ENCODE measurements around the gene VPS37B. TPM values are rescaled to one million over a fixed set of nuclear protein-coding genes. Genes with fewer than 3 reads are reported as not detected.

The VPS37B gene
- total RNA-seq, 1 experiment from 2014 or later: 24.0 TPM

DNA sequence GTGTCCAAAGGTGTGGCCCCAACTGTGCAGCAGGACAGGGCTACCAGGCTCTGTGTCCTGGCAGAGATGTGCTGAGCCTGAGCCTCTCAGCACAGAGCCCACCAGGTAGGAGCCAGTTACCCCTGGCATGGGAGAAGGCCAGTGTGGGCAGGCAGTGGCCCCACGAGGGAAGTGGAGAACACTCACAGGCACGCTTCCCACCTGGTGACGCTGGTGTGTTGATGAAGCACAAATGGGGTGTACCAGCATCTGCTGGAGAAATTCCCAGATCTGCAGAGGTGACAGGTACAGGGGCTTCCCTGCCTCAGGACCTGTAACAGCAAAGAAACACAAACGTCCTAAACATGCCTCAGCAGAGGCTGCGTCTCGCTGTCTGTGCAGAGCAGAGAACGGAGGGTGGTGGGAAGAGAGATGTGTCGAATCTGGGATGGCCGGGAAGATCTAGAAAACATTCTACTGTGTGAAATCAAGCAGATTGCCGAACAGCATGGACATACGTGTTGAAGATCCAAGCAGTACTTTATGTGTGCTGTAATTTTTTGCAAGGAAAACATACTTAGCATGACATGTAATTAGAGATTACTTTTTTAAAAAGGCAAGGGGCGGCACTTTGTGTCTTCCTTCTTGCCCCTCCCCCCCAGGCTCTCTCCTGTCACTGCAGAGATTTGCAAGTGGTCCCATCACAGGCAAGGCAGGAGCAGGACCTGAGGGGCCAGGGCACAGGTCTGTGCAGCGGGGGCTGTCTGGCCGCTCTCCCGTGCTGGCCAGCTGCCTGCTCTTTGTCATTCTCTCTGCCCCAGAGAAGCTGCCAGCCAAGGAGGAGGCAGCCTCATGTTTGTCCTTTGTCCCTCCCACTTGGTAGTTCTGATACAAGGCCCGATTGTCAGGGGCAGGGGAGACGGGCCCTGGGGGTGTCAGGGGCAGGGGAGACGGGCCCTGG is 43.3 kb downstream of the VPS37B start:
- TF ChIP-seq, protein P1, sequence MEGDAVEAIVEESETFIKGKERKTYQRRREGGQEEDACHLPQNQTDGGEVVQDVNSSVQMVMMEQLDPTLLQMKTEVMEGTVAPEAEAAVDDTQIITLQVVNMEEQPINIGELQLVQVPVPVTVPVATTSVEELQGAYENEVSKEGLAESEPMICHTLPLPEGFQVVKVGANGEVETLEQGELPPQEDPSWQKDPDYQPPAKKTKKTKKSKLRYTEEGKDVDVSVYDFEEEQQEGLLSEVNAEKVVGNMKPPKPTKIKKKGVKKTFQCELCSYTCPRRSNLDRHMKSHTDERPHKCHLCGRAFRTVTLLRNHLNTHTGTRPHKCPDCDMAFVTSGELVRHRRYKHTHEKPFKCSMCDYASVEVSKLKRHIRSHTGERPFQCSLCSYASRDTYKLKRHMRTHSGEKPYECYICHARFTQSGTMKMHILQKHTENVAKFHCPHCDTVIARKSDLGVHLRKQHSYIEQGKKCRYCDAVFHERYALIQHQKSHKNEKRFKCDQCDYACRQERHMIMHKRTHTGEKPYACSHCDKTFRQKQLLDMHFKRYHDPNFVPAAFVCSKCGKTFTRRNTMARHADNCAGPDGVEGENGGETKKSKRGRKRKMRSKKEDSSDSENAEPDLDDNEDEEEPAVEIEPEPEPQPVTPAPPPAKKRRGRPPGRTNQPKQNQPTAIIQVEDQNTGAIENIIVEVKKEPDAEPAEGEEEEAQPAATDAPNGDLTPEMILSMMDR (IDR thresholded peaks at IDR 0.05; ENCODE audit: insufficient read depth in 1 of 2, low read depth in 1 of 2, low read length in 1 of 2, severe bottlenecking in 1 of 2, unreplicated experiment in 1 of 2): no peak
- no peaks in the 10 kb centered on the region for H3K27me3 Mint-ChIP-seq (ENCODE audit: insufficient read depth, unreplicated experiment)
- H3K36me3 Mint-ChIP-seq (ENCODE audit: insufficient read depth, unreplicated experiment): peaks cover 14% of the 10 kb centered on the region
- Histone ChIP-seq H3K9me3 (no peaks in the 10 kb centered on the region), H3K27me3 (replicated peaks; ENCODE audit: control insufficient read depth, insufficient read depth, low read length) (no peaks in the 10 kb centered on the region), H3K4me3 (ENCODE audit: low read depth, low read length) (no peak overlapping the region), H3K4me1 (peaks cover 4% of the 10 kb centered on the region; the same call in 1 of the 2 replicates), H3K36me3 (ENCODE audit: control insufficient read depth, insufficient read depth, low read length) (no peaks in the 10 kb centered on the region)
- H3K27ac Mint-ChIP-seq (ENCODE audit: unreplicated experiment): no peak overlapping the region
- ChIA-PET POLR2A (no interaction called here), CTCF (no interaction called here)
- no peak overlapping the region for H3K4me3 Mint-ChIP-seq (ENCODE audit: unreplicated experiment)
- no peaks in the 10 kb centered on the region for H3K9me3 Mint-ChIP-seq (ENCODE audit: unreplicated experiment)
- intact Hi-C loops (cut with micrococcal nuclease; ENCODE audit: unreplicated experiment): no loop called here
- no peaks in the 10 kb centered on the region for H3K4me1 Mint-ChIP-seq (ENCODE audit: low read depth, unreplicated experiment)
- no peak for DNase-seq
- BruUV-seq (replicated peaks): no TSS peak

DNA sequence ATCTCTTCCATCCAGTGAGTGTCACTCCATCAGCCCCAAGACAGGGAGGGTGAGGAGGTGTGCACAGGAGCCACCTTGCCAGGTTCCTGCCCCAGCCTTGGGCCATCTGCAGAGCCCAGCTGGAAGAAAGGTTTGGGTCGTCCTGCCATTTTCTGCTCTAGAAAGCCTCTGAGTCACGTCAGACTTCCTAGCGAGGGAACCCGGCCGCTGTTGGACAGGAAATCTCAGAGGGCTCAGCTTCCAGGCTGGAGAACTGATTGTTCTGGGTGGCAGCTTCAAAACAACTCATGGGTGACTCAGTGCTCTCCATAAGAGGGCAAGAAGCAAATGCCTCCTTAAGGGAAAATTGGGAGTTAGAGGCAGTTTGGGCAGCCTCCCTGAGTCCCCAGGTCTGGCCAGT is 44.1 kb downstream of the VPS37B start:
- no peak overlapping the region for H3K4me3 ChIP-seq (ENCODE audit: low read depth, low read length)
- no TSS peak for BruUV-seq (replicated peaks)
- H3K9me3 ChIP-seq: no peaks in the 10 kb centered on the region
- H3K36me3 Mint-ChIP-seq (ENCODE audit: insufficient read depth, unreplicated experiment): peaks cover 14% of the 10 kb centered on the region
- no peak for DNase-seq
- no peaks in the 10 kb centered on the region for H3K36me3 ChIP-seq (ENCODE audit: control insufficient read depth, insufficient read depth, low read length)
- intact Hi-C loops (cut with micrococcal nuclease; ENCODE audit: unreplicated experiment): no loop called here
- no peak overlapping the region for H3K4me3 Mint-ChIP-seq (ENCODE audit: unreplicated experiment)
- H3K4me1 ChIP-seq: no peaks in the 10 kb centered on the region
- ChIA-PET CTCF (no interaction called here), POLR2A (no interaction called here)
- H3K27ac Mint-ChIP-seq (ENCODE audit: unreplicated experiment): no peak overlapping the region
- H3K4me1 Mint-ChIP-seq (ENCODE audit: low read depth, unreplicated experiment): no peaks in the 10 kb centered on the region
- TF ChIP-seq, protein P1 (IDR thresholded peaks at IDR 0.05; ENCODE audit: insufficient read depth in 1 of 2, low read depth in 1 of 2, low read length in 1 of 2, severe bottlenecking in 1 of 2, unreplicated experiment in 1 of 2): no peak
- no peaks in the 10 kb centered on the region for H3K27me3 Mint-ChIP-seq (ENCODE audit: insufficient read depth, unreplicated experiment)
- no peaks in the 10 kb centered on the region for H3K27me3 ChIP-seq (replicated peaks; ENCODE audit: control insufficient read depth, insufficient read depth, low read length)
- no peaks in the 10 kb centered on the region for H3K9me3 Mint-ChIP-seq (ENCODE audit: unreplicated experiment)

DNA sequence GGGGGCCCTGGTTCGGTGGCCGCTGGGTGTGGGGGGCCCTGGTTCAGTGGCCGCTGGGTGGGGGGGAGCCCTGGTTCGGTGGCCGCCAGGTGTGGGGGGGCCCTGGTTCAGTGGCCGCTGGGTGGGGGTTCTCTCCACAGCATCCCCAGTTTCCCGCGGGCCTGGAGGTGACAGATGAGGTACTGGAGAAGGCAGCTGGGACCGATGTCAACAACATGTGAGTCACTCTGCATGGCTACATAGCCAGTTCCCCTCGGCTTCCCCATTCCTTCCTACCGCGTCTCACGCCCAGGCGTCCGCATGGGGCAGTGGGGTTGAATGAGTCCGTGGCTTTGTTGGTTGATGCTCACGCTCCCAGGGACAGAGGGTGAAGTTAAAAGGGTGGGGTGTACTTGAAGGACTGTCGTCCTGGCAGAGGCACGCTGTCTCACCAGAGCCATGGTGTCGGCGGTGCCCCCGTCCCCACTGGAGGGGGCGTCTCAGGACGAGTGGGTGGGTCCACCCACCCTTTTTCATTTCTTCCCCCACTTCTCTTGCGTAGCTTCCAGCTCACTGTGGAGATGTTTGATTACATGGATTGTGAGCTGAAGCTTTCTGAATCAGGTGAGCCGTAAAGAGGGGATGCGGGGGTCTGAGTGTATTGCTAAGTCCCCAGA is 45.1 kb downstream of the VPS37B start:
- Mint-ChIP-seq H3K27me3 (ENCODE audit: insufficient read depth, unreplicated experiment) (no peaks in the 10 kb centered on the region), H3K36me3 (ENCODE audit: insufficient read depth, unreplicated experiment) (peaks cover 8% of the 10 kb centered on the region), H3K4me3 (ENCODE audit: unreplicated experiment) (no peak overlapping the region), H3K27ac (ENCODE audit: unreplicated experiment) (no peak overlapping the region), H3K4me1 (ENCODE audit: low read depth, unreplicated experiment) (no peaks in the 10 kb centered on the region), H3K9me3 (ENCODE audit: unreplicated experiment) (no peaks in the 10 kb centered on the region)
- TF ChIP-seq, protein P1 (IDR thresholded peaks at IDR 0.05; ENCODE audit: insufficient read depth in 1 of 2, low read depth in 1 of 2, low read length in 1 of 2, severe bottlenecking in 1 of 2, unreplicated experiment in 1 of 2): no peak
- ChIA-PET CTCF (no interaction called here), POLR2A (no interaction called here)
- intact Hi-C loops (cut with micrococcal nuclease; ENCODE audit: unreplicated experiment): no loop called here
- Histone ChIP-seq H3K27me3 (replicated peaks; ENCODE audit: control insufficient read depth, insufficient read depth, low read length) (no peaks in the 10 kb centered on the region), H3K4me3 (ENCODE audit: low read depth, low read length) (no peak overlapping the region), H3K9me3 (no peaks in the 10 kb centered on the region), H3K4me1 (no peaks in the 10 kb centered on the region), H3K36me3 (ENCODE audit: control insufficient read depth, insufficient read depth, low read length) (no peaks in the 10 kb centered on the region)
- no peak for DNase-seq
- BruUV-seq (replicated peaks): no TSS peak
